Gastroesophageal sphincter (tissue), 3 donors: Measurements from ENCODE around the gene TANC1.

Source experiments
- CTCF ChIP-seq, 4 experiments: fragments of 200-600 bp in 2 of 4; fragments of 450-650 bp in 2 of 4; sonication (generic) in 1 of 4; IDR thresholded peaks; one replicate each; pipeline ENCODE4 v1.5.1; 2017 to 2019; ENCODE audit warnings: antibody characterized with exemption in 4 of 4, mild to moderate bottlenecking in 2 of 4, moderate library complexity in 2 of 4
- EP300 ChIP-seq: sonication (generic); formaldehyde crosslinking; IDR thresholded peaks from one replicate; pipeline ENCODE4 v1.6.1; 2017; ENCODE audit warnings: antibody characterized with exemption, mild to moderate bottlenecking
- POLR2A ChIP-seq, 2 donors: fragments of 450-650 bp; IDR thresholded peaks; one replicate each; pipeline ENCODE4 v1.6.1; 2017; ENCODE audit warnings: antibody characterized with exemption in 2 of 2, mild to moderate bottlenecking in 2 of 2, moderate library complexity in 1 of 2
- POLR2AphosphoS5 ChIP-seq: sonication (generic); formaldehyde crosslinking; IDR thresholded peaks from one replicate; pipeline ENCODE4 v1.6.1; 2017; ENCODE audit warnings: antibody characterized with exemption

- TF ChIP-seq POLR2AphosphoS5: no peak
- no peak for TF ChIP-seq CTCF (IDR thresholded peaks at IDR 0.05)
- TF ChIP-seq POLR2A (IDR thresholded peaks at IDR 0.05): no peak
- no peak for TF ChIP-seq EP300
Observed at GRCh38 chr2:159053161-159054031, 85.0 kb downstream of the TANC1 start.
